ENCODE measurements around the gene PCGF1. TPM values are rescaled to one million over a fixed set of nuclear protein-coding genes. Genes with fewer than 3 reads are reported as not detected.
"Not testable (repeated sequence)": the region's sequence is repeated elsewhere in the genome, so short reads cannot be mapped to it uniquely, and the experiment has no call there.

PCGF1 gene
- total RNA-seq, 1 donor from 2014 or later: 20.3 TPM

DNA sequence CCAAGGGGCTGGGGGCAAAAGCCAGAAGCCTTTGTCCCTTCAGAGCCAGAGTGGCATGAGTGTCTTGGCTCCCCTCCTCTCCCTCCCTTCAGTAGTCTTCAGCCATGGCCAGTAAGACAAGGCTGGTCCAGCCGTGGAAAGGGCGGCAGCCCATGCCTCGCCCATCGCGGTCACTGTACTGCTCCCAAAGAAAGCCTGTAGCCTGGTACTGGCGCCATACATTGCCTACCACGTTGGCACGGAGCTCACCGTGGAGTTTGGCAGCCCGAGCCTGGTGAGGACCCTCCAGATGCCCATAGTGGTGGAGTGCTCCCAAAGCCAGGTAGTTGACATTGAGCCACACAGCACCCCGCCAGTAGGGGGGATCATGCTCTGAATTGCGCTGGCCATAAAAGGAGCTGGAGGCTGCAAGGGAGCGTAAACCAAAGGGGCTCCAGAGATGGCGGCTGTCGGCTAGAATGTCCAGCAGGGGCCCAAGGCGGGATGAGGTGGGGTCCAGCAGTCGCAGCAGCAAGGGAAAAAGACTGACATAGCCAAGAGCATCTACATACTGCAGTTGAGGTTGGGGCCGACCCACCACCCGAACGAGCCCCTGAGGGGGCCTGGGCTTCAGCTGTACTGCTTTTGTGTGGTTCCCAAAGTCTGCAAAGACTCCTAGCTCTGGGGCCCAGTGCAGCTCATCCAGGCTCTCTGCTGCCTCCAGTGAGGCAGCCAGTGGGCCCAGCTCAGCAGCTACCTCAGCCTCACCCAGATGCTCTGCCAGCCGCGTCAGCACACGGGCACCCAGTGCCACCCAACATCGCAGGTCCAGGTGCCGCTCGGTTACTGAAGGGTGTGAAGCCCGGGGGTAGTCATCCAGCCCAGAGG, 46.1 kb downstream of the PCGF1 start:
- intact Hi-C loops (cut with DNase I): no loop called here
- DNase-seq (no peak), ATAC-seq (ENCODE audit: poor library complexity) (no peak)

DNA sequence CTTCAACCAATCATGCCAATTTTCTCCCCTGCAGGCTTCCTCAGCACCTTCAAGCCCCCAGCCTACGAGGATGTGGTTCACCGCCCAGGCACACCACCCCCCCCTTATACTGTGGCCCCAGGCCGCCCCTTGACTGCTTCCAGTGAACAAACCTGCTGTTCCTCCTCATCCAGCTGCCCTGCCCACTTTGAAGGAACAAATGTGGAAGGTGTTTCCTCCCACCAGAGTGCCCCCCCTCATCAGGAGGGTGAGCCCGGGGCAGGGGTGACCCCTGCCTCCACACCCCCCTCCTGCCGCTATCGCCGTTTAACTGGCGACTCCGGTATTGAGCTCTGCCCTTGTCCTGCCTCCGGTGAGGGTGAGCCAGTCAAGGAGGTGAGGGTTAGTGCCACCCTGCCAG, 47.3 kb downstream of the PCGF1 start:
- DNase-seq; ATAC-seq (ENCODE audit: poor library complexity); intact Hi-C loops (cut with DNase I): not testable (repeated sequence)

DNA sequence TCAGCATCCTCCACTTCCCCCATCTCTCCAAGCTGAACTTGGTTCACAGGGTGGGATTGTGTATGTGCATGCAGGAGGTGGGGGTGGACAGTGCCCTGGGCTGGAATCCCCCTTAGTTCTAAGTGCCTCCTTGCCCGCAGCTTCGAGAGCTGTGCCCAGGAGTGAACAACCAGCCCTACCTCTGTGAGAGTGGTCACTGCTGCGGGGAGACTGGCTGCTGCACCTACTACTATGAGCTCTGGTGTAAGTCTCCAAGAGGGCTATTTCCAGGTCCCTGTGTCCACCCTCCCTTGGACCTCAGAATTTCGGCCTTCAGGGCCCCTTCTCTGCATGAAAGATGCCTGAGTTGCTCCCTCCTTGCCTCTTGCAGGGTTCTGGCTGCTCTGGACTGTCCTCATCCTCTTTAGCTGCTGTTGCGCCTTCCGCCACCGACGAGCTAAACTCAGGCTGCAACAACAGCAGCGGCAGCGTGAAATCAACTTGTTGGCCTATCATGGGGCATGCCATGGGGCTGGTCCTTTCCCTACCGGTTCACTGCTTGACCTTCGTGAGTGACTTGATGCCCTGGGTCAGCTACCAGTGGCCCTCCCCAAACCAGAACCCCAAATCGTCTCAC, 47.9 kb downstream of the PCGF1 start:
- intact Hi-C loops (cut with DNase I); DNase-seq; ATAC-seq (ENCODE audit: poor library complexity): not testable (repeated sequence)

DNA sequence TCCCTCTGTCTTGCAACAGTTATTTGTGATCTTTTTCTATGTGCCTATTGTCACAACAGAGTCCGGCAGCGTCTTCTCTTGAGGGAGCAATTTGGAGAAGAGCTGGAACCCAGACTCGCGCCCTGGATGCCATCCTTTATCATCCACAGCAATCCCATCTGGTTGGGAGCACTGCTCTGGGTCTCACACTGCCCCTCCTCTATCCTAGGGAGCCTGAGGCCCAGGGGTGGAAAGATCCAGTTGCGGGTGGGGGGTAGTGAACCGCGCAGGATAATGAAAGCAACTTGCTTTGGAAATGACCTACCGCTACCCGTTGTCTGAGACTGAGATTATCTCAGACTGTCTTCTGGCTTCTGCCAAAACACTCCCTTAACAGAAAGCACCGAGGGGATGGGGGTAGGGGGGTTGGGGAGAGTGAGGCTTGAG, 48.5 kb downstream of the PCGF1 start:
- intact Hi-C loops (cut with DNase I): no loop called here
- no peak for ATAC-seq (ENCODE audit: poor library complexity)
- no peak for DNase-seq

DNA sequence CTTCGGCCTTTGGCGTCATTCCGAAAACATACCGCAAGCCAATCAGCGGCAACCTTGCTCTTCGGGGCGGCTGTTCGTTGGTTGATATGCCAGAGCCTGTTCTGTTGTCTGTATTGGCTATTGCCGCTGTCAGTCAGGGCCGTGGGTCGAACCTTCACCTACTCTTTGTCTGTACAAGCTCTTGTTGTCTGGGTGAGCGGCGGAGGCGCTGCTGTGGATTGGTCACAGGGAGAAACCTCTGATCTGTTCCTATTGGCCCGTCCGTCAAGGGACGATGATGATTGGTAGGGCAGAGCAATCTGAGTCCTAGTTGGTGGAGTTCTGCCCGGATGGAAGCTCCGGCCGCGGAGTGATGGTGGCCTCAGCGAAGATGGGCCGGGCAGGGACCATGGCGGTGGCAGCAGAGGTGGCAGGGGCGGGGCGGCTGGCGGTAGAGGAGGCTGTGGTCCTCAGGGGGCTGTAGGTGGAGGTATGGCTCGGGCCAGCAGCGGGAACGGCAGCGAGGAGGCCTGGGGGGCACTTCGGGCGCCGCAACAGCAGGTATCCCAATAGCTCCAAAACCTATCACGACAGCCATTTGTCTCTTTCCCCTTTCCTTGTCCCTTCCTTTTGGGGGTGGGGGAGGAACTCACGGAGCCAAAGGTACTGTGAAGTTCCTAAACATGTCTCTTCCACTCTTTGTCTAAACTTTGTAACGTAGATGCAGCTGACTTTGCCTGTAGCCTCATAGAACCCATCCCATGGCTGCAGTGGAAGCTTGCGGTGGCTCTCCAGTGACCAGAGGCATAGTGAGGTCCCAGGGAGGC, 49.2 kb downstream of the PCGF1 start, which contains the start of gene WBP1:
Gene WBP1 (plus strand): TSS at position 307 of the 806 bp plus-strand sequence. CDS start 165 bp downstream, at position 472.
- peak; percentile 100 for DNase-seq
- intact Hi-C loops (cut with DNase I): no loop called here

DNA sequence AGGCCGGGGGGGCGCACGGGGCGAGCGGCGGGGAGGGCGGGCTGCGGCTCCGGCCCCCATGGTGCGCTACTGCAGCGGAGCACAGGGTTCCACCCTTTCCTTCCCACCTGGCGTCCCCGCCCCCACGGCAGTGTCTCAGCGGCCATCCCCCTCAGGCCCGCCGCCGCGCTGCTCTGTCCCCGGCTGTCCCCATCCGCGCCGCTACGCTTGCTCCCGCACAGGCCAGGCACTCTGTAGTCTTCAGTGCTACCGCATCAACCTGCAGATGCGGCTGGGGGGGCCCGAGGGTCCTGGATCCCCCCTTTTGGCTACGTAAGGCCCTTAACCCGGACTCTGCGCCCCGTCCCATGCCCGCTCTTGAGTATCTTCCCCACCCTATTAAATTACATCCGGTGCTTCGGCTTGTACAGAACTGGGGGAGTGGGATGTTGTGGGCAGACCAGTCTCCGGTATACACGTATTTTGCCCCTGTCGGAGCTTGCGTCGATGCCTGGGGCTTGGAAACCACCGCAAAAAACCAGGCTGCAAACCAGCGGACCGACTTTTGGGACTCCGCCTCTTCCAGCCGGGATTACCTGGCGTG, 49.9 kb downstream of the PCGF1 start:
- intact Hi-C loops (cut with DNase I): no loop called here
- DNase-seq (peak; percentile 80), ATAC-seq (ENCODE audit: poor library complexity) (peak; percentile 38)

More for the DNA sequence above, 49.2 kb downstream of the PCGF1 start, which contains the start of gene WBP1:
- ATAC-seq (ENCODE audit: poor library complexity): peak; percentile 89

DNA sequence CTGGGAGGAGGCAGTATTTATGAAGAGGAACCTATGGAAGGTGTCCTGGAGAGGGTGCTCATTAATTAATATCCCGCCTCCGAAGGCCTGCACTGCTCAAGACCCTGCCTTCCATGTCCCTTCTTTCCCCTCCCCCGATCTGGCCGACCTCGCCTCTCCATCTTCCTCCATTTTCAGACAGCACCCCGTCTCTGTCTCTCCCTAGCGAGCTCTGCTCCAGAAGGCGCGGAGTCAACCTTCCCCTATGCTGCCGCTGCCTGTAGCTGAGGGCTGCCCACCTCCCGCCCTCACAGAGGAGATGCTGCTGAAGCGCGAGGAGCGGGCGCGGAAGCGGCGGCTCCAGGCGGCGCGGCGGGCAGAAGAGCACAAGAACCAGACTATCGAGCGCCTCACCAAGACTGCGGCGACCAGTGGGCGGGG, 50.4 kb downstream of the PCGF1 start:
- intact Hi-C loops (cut with DNase I): no loop called here
- no peak for DNase-seq
- ATAC-seq (ENCODE audit: poor library complexity): no peak

Other genes starting within 250 kb of the PCGF1 start
- 1.3 TPM for gene SLC4A5, start 164.3 kb downstream of the PCGF1 start, total RNA-seq
- 149 TPM for gene DCTN1, start 127.4 kb downstream of the PCGF1 start, total RNA-seq
- 0.62 TPM for gene C2orf81, start 86.1 kb downstream of the PCGF1 start, total RNA-seq
- gene WDR54, start 86.0 kb downstream of the PCGF1 start, total RNA-seq: 2.2 TPM
- 17.8 TPM for gene RTKN, start 65.8 kb downstream of the PCGF1 start, total RNA-seq
- gene INO80B, start 52.6 kb downstream of the PCGF1 start, total RNA-seq: 19.6 TPM
- 42.4 TPM for gene WBP1, start 49.3 kb downstream of the PCGF1 start, total RNA-seq
- gene MOGS, start 42.3 kb downstream of the PCGF1 start, total RNA-seq: 19.2 TPM
- 159 TPM for gene MRPL53, start 35.0 kb downstream of the PCGF1 start, total RNA-seq
- 7.2 TPM for gene CCDC142, start 24.7 kb downstream of the PCGF1 start, total RNA-seq
- gene TTC31, start 24.6 kb downstream of the PCGF1 start, total RNA-seq: 8.4 TPM
- gene LBX2, start 8.1 kb downstream of the PCGF1 start, total RNA-seq: 0.16 TPM
- gene TLX2, start 6.8 kb upstream of the PCGF1 start, total RNA-seq: not detected
- not detected for gene DQX1, start 18.5 kb upstream of the PCGF1 start, total RNA-seq
- 43.2 TPM for gene AUP1, start 22.0 kb upstream of the PCGF1 start, total RNA-seq
- gene HTRA2, start 22.2 kb upstream of the PCGF1 start, total RNA-seq: 28.5 TPM
- gene LOXL3, start 46.2 kb upstream of the PCGF1 start, total RNA-seq: 3.6 TPM
- gene DOK1, start 47.0 kb upstream of the PCGF1 start, total RNA-seq: 3.8 TPM
- not detected for gene M1AP, start 140.6 kb upstream of the PCGF1 start, total RNA-seq
- gene SEMA4F, start 146.6 kb upstream of the PCGF1 start, total RNA-seq: 3.5 TPM